NCI-H748 (cell line): ENCODE measurements around the gene SLC35C1.
A peak's percentile ranks its signal among the peaks of the same experiment; 100 is the strongest.

Experiments
- DNase-seq: peaks from one replicate; lab custom pipeline; 2025; ENCODE audit not compliant: unreplicated experiment; lab: John Stamatoyannopoulos, UW

The SLC35C1 gene

GRCh38 chr11:45804761-45805304, at the start of gene SLC35C1:
Gene SLC35C1, plus strand, starts transcription at chr11:45805149. Its CDS starts 653 bp downstream, at chr11:45805802.
- DNase-seq: peak; percentile 97

- DNase-seq: no peak
Observed at GRCh38 chr11:45755281-45755859, 49.6 kb upstream of the SLC35C1 start.

- DNase-seq: no peak
Observed at GRCh38 chr11:45756384-45757010, 48.5 kb upstream of the SLC35C1 start.

- no peak for DNase-seq
Observed at GRCh38 chr11:45757672-45758071, 47.3 kb upstream of the SLC35C1 start.

GRCh38 chr11:45761659-45762058, 43.3 kb upstream of the SLC35C1 start:
- no peak for DNase-seq

GRCh38 chr11:45765107-45765668, 39.8 kb upstream of the SLC35C1 start:
- DNase-seq: no peak

- no peak for DNase-seq
Observed at GRCh38 chr11:45765836-45766235, 39.1 kb upstream of the SLC35C1 start.

- no peak for DNase-seq
Observed at GRCh38 chr11:45766469-45766868, 38.5 kb upstream of the SLC35C1 start.

- DNase-seq: no peak
Observed at GRCh38 chr11:45768486-45768885, 36.5 kb upstream of the SLC35C1 start.

GRCh38 chr11:45769960-45770359, 35.0 kb upstream of the SLC35C1 start:
- no peak for DNase-seq

GRCh38 chr11:45771193-45771565, 33.8 kb upstream of the SLC35C1 start:
- DNase-seq: peak; percentile 50

GRCh38 chr11:45771566-45772448, 33.1 kb upstream of the SLC35C1 start:
- DNase-seq: peak; percentile 82

- no peak for DNase-seq
Observed at GRCh38 chr11:45772449-45772774, 32.5 kb upstream of the SLC35C1 start.

- no peak for DNase-seq
Observed at GRCh38 chr11:45772986-45773785, 31.8 kb upstream of the SLC35C1 start.

- DNase-seq: no peak
Observed at GRCh38 chr11:45773786-45774655, 30.9 kb upstream of the SLC35C1 start.

- no peak for DNase-seq
Observed at GRCh38 chr11:45774786-45775185, 30.2 kb upstream of the SLC35C1 start.

GRCh38 chr11:45777127-45777969, 27.6 kb upstream of the SLC35C1 start:
- no peak for DNase-seq

- DNase-seq: no peak
Observed at GRCh38 chr11:45778341-45778740, 26.6 kb upstream of the SLC35C1 start.

- no peak for DNase-seq
Observed at GRCh38 chr11:45779602-45780001, 25.3 kb upstream of the SLC35C1 start.
